Naive thymus-derived CD4-positive, alpha-beta T cell (primary cell): ENCODE results near the gene ZNG1B. TPM values are rescaled to one million over a fixed set of nuclear protein-coding genes. Genes with fewer than 3 reads are reported as not detected.
A peak's percentile ranks its signal among the peaks of the same experiment; 100 is the strongest.
"Not testable (repeated sequence)": the region's sequence is repeated elsewhere in the genome, so short reads cannot be mapped to it uniquely, and the experiment has no call there.

Source experiments
- ATAC-seq: fragments of 150-1000 bp; cut with Tn5 transposase; 2 replicates; pipeline ENCODE4 v1.10.0; 2021; ENCODE audit warnings: mild to moderate bottlenecking, moderate library complexity
- CTCF ChIA-PET: fragments of 350-600 bp; sonication (Branson Sonifier 250); formaldehyde crosslinking; loops from one replicate; lab custom pipeline; 2021; ENCODE audit warnings: antibody characterized with exemption; lab: Charles Lee
- POLR2A ChIA-PET: fragments of 350-600 bp; sonication (Branson Sonifier 250); formaldehyde crosslinking; loops from one replicate; lab custom pipeline; 2021; ENCODE audit warnings: antibody characterized with exemption, inconsistent platforms; lab: Charles Lee
- DNase-seq, 9 donors: peaks; one replicate each; pipeline versions ENCODE4 v3.0.0 to v3.0.0-alpha.2; 2020 to 2022; ENCODE audit warnings: mixed read lengths in 1 of 9
- H3K27ac ChIP-seq: one replicate; pipeline ENCODE4 v1.7.0; 2013; ENCODE audit warnings: mild to moderate bottlenecking, low read depth, low read length, moderate library complexity
- H3K27me3 ChIP-seq, 2 donors: one replicate each; pipeline ENCODE4 v1.7.0; 2013; ENCODE audit warnings: low read length in 2 of 2, mild to moderate bottlenecking in 2 of 2, moderate library complexity in 2 of 2; ENCODE audit not compliant: control insufficient read depth in 2 of 2, insufficient read depth in 2 of 2
- H3K36me3 ChIP-seq, 3 experiments: 1 replicate in 2 of 3; 2 replicates in 1 of 3; pipeline ENCODE4 v1.7.0; 2013; ENCODE audit warnings: low read length in 3 of 3, mild to moderate bottlenecking in 3 of 3, moderate library complexity in 1 of 3; ENCODE audit not compliant: insufficient read depth in 3 of 3, control insufficient read depth in 2 of 3
- H3K4me1 ChIP-seq, 2 donors: one replicate each; pipeline ENCODE4 v1.7.0; 2013; ENCODE audit warnings: low read length in 2 of 2, mild to moderate bottlenecking in 2 of 2, moderate library complexity in 1 of 2; ENCODE audit not compliant: control insufficient read depth in 2 of 2, insufficient read depth in 2 of 2
- H3K4me3 ChIP-seq: 2 replicates; pipeline ENCODE4 v1.7.0; 2013; ENCODE audit warnings: mild to moderate bottlenecking, low read length
- H3K9me3 ChIP-seq, 3 experiments: 1 replicate in 2 of 3; 2 replicates in 1 of 3; pipeline ENCODE4 v1.7.0; 2013; ENCODE audit warnings: low read length in 3 of 3; ENCODE audit not compliant: control insufficient read depth in 2 of 3
- H3K27ac Mint-ChIP-seq, 9 donors: one replicate each; pipeline ENCODE4 v1.8.0; 2020 to 2022; ENCODE audit warnings: mixed read lengths in 9 of 9, mild to moderate bottlenecking in 8 of 9, moderate library complexity in 5 of 9, inconsistent platforms in 2 of 9
- H3K27me3 Mint-ChIP-seq, 5 donors: one replicate each; pipeline ENCODE4 v1.8.0; 2021 to 2022; ENCODE audit warnings: mixed read lengths in 5 of 5, mild to moderate bottlenecking in 1 of 5
- H3K36me3 Mint-ChIP-seq, 5 donors: one replicate each; pipeline ENCODE4 v1.8.0; 2020 to 2022; ENCODE audit warnings: mixed read lengths in 5 of 5, mild to moderate bottlenecking in 3 of 5, inconsistent platforms in 1 of 5
- H3K4me1 Mint-ChIP-seq, 7 donors: one replicate each; pipeline ENCODE4 v1.8.0; 2020 to 2022; ENCODE audit warnings: mixed read lengths in 7 of 7, mild to moderate bottlenecking in 3 of 7, inconsistent platforms in 1 of 7
- H3K4me3 Mint-ChIP-seq, 10 donors: one replicate each; pipeline ENCODE4 v1.8.0; 2020 to 2022; ENCODE audit warnings: mild to moderate bottlenecking in 10 of 10, mixed read lengths in 10 of 10, moderate library complexity in 6 of 10, inconsistent platforms in 2 of 10
- H3K9me3 Mint-ChIP-seq, 11 donors: one replicate each; pipeline ENCODE4 v1.8.0; 2020 to 2022; ENCODE audit warnings: mixed read lengths in 11 of 11, mild to moderate bottlenecking in 4 of 11, inconsistent platforms in 1 of 11, moderate library complexity in 1 of 11
- intact Hi-C, 2 donors: fragments of 100-400 bp; cut with micrococcal nuclease; formaldehyde crosslinking; loops; one replicate each; pipeline ENCODE4 v1.15.1; 2023
- polyA plus RNA-seq, 2 donors: library from polyadenylated mRNA; unstranded; fragments of 300-500 nt; fragmentation: Illumina TruSeq; gene quantifications; one replicate each; pipeline ENCODE4 v1.2.3, GENCODE V29; 2021
- total RNA-seq, 6 experiments: library from RNA in 5 of 6; stranded (reverse) in 5 of 6; gene quantifications; 1 replicate in 5 of 6; 2 replicates in 1 of 6; pipeline ENCODE4 v1.2.3 and lab custom pipeline; 2021 to 2026

ZNG1B gene
- total RNA-seq (10 to 100 TPM; 37.0 to 44.7 (median 40.3) TPM), polyA plus RNA-seq (10 to 100 TPM; 21.5 to 28.3 TPM), total RNA-seq (lab: John Stamatoyannopoulos, UW) (15.9 reads per million, percentile 45 among the genes with 10 or more reads in this experiment)

GRCh38 chr2:113437508-113438465, at the start of gene ZNG1B:
Gene ZNG1B, plus strand, starts transcription at chr2:113437691. Its CDS starts 178 bp downstream, at chr2:113437869.
- DNase-seq (peak; percentile 48 to 90 (median 85)), ATAC-seq (peak; percentile 42)
- H3K4me1 Mint-ChIP-seq, H3K36me3 ChIP-seq, H3K4me1 ChIP-seq, H3K27me3 ChIP-seq, CTCF ChIA-PET, H3K36me3 Mint-ChIP-seq, H3K9me3 ChIP-seq, H3K27me3 Mint-ChIP-seq, H3K9me3 Mint-ChIP-seq, POLR2A ChIA-PET, intact Hi-C loops: not testable (repeated sequence)
- peak within 1 kb of the TSS; percentile 47 for H3K4me3 ChIP-seq
- H3K4me3 Mint-ChIP-seq: peak within 1 kb of the TSS; percentile 78 to 94 (median 84)
- peak within 1 kb of the TSS; percentile 74 for H3K27ac ChIP-seq
- peak within 1 kb of the TSS; percentile 82 to 95 (median 94) for H3K27ac Mint-ChIP-seq

GRCh38 chr2:113390124-113390849, 47.2 kb upstream of the ZNG1B start:
- ChIA-PET POLR2A (no interaction called here), CTCF (interaction anchor here (0.7 to 3.4 kb wide), 10 partner anchors 9 to 509 kb away, joined by 3 to 21 read pairs (median 4); partner anchors contain the start of gene PSD4)
- H3K27me3 Mint-ChIP-seq: peaks cover 6 to 38% (median 11%) of the 10 kb centered on the region in 5 donors
- DNase-seq (peak in 8 of 9 donors; percentile 28 to 85 (median 82)), ATAC-seq (peak; percentile 99)
- H3K9me3 ChIP-seq: no peaks in the 10 kb centered on the region
- H3K36me3 Mint-ChIP-seq: peaks cover 0 to 2% (median 0%) of the 10 kb centered on the region in 5 donors
- H3K27ac Mint-ChIP-seq: peak overlapping the region; percentile 22 to 84 (median 68)
- intact Hi-C loops: loop anchor here (5.0 kb wide), 3 partner anchors 143 to 253 kb away; no protein-coding TSS in a partner anchor
- peaks cover 9 to 20% (median 16%) of the 10 kb centered on the region in 7 donors for H3K4me1 Mint-ChIP-seq
- no peaks in the 10 kb centered on the region for H3K9me3 Mint-ChIP-seq
- H3K27ac ChIP-seq: no peak overlapping the region
- H3K4me3 Mint-ChIP-seq: peak overlapping the region; percentile 57 to 89 (median 77)
- peak overlapping the region; percentile 73 for H3K4me3 ChIP-seq
- H3K27me3 ChIP-seq: no peaks in the 10 kb centered on the region
- no peaks in the 10 kb centered on the region for H3K4me1 ChIP-seq
- no peaks in the 10 kb centered on the region for H3K36me3 ChIP-seq

GRCh38 chr2:113391073-113391472, 46.4 kb upstream of the ZNG1B start:
- ATAC-seq (no peak), DNase-seq (no peak)
- no peaks in the 10 kb centered on the region for H3K36me3 ChIP-seq
- H3K27ac ChIP-seq: no peak overlapping the region
- CTCF ChIA-PET: interaction anchor here (0.6 to 3.4 kb wide), 9 partner anchors 9 to 510 kb away, joined by 3 to 21 read pairs (median 4); partner anchors contain the start of gene PSD4
- POLR2A ChIA-PET: no interaction called here
- Mint-ChIP-seq H3K9me3 (no peaks in the 10 kb centered on the region), H3K4me3 (peak overlapping the region in 2 of 10 donors; percentile 55 to 82), H3K4me1 (peaks cover 9 to 20% (median 16%) of the 10 kb centered on the region in 7 donors), H3K27ac (peak overlapping the region in 1 of 9 donors; percentile 72), H3K36me3 (peaks cover 0 to 2% (median 0%) of the 10 kb centered on the region in 5 donors), H3K27me3 (peaks cover 3 to 32% (median 11%) of the 10 kb centered on the region in 5 donors)
- no peaks in the 10 kb centered on the region for H3K27me3 ChIP-seq
- H3K4me1 ChIP-seq: no peaks in the 10 kb centered on the region
- H3K9me3 ChIP-seq: no peaks in the 10 kb centered on the region
- intact Hi-C loops: loop anchor here (5.0 kb wide), 3 partner anchors 144 to 254 kb away; no protein-coding TSS in a partner anchor
- H3K4me3 ChIP-seq: no peak overlapping the region

DNA sequence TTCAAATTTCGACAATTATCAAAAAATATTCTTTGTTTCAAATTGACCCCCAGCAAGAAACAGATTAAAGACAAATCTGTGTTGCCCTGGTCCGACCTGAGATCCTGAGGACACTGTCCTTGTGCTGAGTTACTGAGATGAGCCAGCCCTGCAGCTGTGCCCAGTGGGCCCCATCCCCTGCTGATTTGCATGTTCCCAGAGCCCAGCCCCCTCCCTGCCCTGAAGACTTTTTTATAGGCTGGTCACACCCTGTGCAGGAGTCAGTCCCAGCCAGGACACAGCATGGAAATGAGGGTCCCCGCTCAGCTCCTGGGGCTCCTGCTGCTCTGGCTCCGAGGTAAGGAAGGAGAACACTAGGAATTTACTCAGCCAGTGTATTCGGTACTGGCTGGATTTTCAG, 31.4 kb upstream of the ZNG1B start:
- Histone ChIP-seq H3K36me3 (no peaks in the 10 kb centered on the region), H3K27me3 (no peaks in the 10 kb centered on the region), H3K9me3 (no peaks in the 10 kb centered on the region), H3K4me1 (no peaks in the 10 kb centered on the region), H3K4me3 (no peak overlapping the region), H3K27ac (no peak overlapping the region)
- peaks cover 5 to 70% (median 28%) of the 10 kb centered on the region in 5 donors for H3K27me3 Mint-ChIP-seq
- no peaks in the 10 kb centered on the region for H3K4me1 Mint-ChIP-seq
- DNase-seq (no peak), ATAC-seq (no peak)
- intact Hi-C loops: no loop called here
- no peaks in the 10 kb centered on the region for H3K36me3 Mint-ChIP-seq
- CTCF ChIA-PET: no interaction called here
- no peak overlapping the region for H3K4me3 Mint-ChIP-seq
- H3K9me3 Mint-ChIP-seq: no peaks in the 10 kb centered on the region
- POLR2A ChIA-PET: no interaction called here
- H3K27ac Mint-ChIP-seq: no peak overlapping the region

DNA sequence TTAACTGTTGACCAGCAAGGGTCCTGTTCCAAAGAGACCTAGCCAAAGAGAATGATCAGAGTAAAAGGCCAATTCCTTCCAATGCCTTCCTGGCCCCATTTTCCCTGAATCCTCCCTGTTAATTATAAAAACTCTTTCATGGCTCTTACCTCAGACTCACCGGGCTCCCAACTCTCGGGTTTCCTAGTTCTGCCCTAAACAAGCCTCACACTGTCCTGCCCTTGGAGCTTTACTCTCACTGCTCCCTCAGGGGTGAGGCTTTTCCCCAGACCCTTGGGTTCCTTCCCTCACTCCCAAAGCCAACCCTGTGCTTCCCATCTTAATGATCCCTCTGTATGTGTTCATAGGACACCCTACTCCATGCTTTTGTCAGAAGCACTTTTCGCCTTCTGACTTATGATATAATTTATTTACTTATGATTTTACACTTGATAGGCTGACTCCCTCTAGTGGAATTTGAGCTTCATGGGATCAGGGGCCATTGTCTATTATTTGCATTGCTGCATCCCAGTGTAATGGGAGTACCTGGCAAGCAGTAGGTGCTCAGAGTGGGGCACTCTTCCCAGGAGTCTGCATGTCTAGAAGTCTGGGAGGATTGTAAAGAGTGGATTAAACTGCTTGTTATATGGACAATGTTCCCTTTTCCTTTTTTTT, 29.9 kb upstream of the ZNG1B start:
- Mint-ChIP-seq H3K4me1 (no peaks in the 10 kb centered on the region), H3K4me3 (no peak overlapping the region), H3K27ac (no peak overlapping the region), H3K27me3 (peaks cover 5 to 58% (median 28%) of the 10 kb centered on the region in 5 donors), H3K36me3 (no peaks in the 10 kb centered on the region), H3K9me3 (no peaks in the 10 kb centered on the region)
- DNase-seq (no peak), ATAC-seq (no peak)
- H3K27ac ChIP-seq: no peak overlapping the region
- no peaks in the 10 kb centered on the region for H3K4me1 ChIP-seq
- H3K36me3 ChIP-seq: no peaks in the 10 kb centered on the region
- no peak overlapping the region for H3K4me3 ChIP-seq
- POLR2A ChIA-PET: no interaction called here
- no peaks in the 10 kb centered on the region for H3K27me3 ChIP-seq
- H3K9me3 ChIP-seq: no peaks in the 10 kb centered on the region
- intact Hi-C loops: no loop called here
- CTCF ChIA-PET: interaction anchor here (0.5 to 0.6 kb wide), 2 partner anchors 245 to 308 kb away, joined by 4 to 7 read pairs; no protein-coding TSS in a partner anchor
